ENCODE measurements around the gene ACACB. TPM values are rescaled to one million over a fixed set of nuclear protein-coding genes. Genes with fewer than 3 reads are reported as not detected.

ACACB gene
- total and polyA plus RNA-seq, 2 experiments from 2014 or later = 6.2 to 15.4 TPM

DNA sequence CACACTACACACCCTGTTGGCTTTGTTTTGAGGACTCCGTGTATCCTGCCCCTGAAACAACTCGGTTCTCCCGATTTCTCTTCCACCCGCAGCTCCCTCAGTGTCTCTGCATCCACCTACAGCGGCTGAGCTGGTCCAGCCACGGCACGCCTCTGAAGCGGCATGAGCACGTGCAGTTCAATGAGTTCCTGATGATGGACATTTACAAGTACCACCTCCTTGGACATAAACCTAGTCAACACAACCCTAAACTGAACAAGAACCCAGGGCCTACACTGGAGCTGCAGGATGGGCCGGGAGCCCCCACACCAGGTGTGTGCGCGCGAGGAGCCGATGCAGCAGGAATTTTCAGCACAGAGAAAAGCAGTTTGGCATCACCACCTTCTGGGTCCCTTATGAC lies 33.6 kb upstream of the ACACB start:
- no peak for ATAC-seq
- H4K20me1 ChIP-seq (replicated peaks; ENCODE audit: insufficient read depth) = no peaks in the 10 kb centered on the region; the same call in 1 of the 2 replicates

More for the DNA sequence above, 33.6 kb upstream of the ACACB start:
- no peaks in the 10 kb centered on the region for H3K4me1 Mint-ChIP-seq
- DNase-seq (ENCODE audit: low spot score) = no peak
- H3K27ac ChIP-seq (ENCODE audit: low read depth) = no peak overlapping the region
- no peaks in the 10 kb centered on the region for H3K79me2 ChIP-seq (replicated peaks; ENCODE audit: insufficient read depth)
- H3K27me3 ChIP-seq (ENCODE audit: insufficient read depth) = no peaks in the 10 kb centered on the region
- no peaks in the 10 kb centered on the region for H3K4me1 ChIP-seq (ENCODE audit: insufficient read depth)
- no peak overlapping the region for H3K27ac Mint-ChIP-seq
- no peak overlapping the region for H3K4me2 ChIP-seq
- no peaks in the 10 kb centered on the region for H3F3A ChIP-seq (replicated peaks; ENCODE audit: low read depth)
- H3K27me3 Mint-ChIP-seq (ENCODE audit: insufficient read depth, low read depth, poor library complexity) = no peaks in the 10 kb centered on the region
- no peak overlapping the region for H2AFZ ChIP-seq
- TF ChIP-seq CREB1 (CRISPR knock-in tag; IDR thresholded peaks at IDR 0.05; ENCODE audit: low read depth) (no peak), EZH2 (IDR thresholded peaks at IDR 0.05; ENCODE audit: low read depth, unreplicated experiment) (no peak), JUNB (IDR thresholded peaks at IDR 0.05; ENCODE audit: unreplicated experiment) (no peak), ZNF114 (CRISPR knock-in tag; IDR thresholded peaks at IDR 0.05) (no peak)
- TF ChIP-seq, protein P1, sequence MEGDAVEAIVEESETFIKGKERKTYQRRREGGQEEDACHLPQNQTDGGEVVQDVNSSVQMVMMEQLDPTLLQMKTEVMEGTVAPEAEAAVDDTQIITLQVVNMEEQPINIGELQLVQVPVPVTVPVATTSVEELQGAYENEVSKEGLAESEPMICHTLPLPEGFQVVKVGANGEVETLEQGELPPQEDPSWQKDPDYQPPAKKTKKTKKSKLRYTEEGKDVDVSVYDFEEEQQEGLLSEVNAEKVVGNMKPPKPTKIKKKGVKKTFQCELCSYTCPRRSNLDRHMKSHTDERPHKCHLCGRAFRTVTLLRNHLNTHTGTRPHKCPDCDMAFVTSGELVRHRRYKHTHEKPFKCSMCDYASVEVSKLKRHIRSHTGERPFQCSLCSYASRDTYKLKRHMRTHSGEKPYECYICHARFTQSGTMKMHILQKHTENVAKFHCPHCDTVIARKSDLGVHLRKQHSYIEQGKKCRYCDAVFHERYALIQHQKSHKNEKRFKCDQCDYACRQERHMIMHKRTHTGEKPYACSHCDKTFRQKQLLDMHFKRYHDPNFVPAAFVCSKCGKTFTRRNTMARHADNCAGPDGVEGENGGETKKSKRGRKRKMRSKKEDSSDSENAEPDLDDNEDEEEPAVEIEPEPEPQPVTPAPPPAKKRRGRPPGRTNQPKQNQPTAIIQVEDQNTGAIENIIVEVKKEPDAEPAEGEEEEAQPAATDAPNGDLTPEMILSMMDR (conservative IDR thresholded peaks at IDR 0.05; ENCODE audit: low read depth in 2 of 2) = no peak
- TF ChIP-seq, protein P2, sequence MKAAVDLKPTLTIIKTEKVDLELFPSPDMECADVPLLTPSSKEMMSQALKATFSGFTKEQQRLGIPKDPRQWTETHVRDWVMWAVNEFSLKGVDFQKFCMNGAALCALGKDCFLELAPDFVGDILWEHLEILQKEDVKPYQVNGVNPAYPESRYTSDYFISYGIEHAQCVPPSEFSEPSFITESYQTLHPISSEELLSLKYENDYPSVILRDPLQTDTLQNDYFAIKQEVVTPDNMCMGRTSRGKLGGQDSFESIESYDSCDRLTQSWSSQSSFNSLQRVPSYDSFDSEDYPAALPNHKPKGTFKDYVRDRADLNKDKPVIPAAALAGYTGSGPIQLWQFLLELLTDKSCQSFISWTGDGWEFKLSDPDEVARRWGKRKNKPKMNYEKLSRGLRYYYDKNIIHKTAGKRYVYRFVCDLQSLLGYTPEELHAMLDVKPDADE (IDR thresholded peaks at IDR 0.05) = no peak
- TF ChIP-seq, protein P3, sequence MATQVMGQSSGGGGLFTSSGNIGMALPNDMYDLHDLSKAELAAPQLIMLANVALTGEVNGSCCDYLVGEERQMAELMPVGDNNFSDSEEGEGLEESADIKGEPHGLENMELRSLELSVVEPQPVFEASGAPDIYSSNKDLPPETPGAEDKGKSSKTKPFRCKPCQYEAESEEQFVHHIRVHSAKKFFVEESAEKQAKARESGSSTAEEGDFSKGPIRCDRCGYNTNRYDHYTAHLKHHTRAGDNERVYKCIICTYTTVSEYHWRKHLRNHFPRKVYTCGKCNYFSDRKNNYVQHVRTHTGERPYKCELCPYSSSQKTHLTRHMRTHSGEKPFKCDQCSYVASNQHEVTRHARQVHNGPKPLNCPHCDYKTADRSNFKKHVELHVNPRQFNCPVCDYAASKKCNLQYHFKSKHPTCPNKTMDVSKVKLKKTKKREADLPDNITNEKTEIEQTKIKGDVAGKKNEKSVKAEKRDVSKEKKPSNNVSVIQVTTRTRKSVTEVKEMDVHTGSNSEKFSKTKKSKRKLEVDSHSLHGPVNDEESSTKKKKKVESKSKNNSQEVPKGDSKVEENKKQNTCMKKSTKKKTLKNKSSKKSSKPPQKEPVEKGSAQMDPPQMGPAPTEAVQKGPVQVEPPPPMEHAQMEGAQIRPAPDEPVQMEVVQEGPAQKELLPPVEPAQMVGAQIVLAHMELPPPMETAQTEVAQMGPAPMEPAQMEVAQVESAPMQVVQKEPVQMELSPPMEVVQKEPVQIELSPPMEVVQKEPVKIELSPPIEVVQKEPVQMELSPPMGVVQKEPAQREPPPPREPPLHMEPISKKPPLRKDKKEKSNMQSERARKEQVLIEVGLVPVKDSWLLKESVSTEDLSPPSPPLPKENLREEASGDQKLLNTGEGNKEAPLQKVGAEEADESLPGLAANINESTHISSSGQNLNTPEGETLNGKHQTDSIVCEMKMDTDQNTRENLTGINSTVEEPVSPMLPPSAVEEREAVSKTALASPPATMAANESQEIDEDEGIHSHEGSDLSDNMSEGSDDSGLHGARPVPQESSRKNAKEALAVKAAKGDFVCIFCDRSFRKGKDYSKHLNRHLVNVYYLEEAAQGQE (IDR thresholded peaks at IDR 0.05; ENCODE audit: unreplicated experiment) = no peak
- TF ChIP-seq, protein P4, sequence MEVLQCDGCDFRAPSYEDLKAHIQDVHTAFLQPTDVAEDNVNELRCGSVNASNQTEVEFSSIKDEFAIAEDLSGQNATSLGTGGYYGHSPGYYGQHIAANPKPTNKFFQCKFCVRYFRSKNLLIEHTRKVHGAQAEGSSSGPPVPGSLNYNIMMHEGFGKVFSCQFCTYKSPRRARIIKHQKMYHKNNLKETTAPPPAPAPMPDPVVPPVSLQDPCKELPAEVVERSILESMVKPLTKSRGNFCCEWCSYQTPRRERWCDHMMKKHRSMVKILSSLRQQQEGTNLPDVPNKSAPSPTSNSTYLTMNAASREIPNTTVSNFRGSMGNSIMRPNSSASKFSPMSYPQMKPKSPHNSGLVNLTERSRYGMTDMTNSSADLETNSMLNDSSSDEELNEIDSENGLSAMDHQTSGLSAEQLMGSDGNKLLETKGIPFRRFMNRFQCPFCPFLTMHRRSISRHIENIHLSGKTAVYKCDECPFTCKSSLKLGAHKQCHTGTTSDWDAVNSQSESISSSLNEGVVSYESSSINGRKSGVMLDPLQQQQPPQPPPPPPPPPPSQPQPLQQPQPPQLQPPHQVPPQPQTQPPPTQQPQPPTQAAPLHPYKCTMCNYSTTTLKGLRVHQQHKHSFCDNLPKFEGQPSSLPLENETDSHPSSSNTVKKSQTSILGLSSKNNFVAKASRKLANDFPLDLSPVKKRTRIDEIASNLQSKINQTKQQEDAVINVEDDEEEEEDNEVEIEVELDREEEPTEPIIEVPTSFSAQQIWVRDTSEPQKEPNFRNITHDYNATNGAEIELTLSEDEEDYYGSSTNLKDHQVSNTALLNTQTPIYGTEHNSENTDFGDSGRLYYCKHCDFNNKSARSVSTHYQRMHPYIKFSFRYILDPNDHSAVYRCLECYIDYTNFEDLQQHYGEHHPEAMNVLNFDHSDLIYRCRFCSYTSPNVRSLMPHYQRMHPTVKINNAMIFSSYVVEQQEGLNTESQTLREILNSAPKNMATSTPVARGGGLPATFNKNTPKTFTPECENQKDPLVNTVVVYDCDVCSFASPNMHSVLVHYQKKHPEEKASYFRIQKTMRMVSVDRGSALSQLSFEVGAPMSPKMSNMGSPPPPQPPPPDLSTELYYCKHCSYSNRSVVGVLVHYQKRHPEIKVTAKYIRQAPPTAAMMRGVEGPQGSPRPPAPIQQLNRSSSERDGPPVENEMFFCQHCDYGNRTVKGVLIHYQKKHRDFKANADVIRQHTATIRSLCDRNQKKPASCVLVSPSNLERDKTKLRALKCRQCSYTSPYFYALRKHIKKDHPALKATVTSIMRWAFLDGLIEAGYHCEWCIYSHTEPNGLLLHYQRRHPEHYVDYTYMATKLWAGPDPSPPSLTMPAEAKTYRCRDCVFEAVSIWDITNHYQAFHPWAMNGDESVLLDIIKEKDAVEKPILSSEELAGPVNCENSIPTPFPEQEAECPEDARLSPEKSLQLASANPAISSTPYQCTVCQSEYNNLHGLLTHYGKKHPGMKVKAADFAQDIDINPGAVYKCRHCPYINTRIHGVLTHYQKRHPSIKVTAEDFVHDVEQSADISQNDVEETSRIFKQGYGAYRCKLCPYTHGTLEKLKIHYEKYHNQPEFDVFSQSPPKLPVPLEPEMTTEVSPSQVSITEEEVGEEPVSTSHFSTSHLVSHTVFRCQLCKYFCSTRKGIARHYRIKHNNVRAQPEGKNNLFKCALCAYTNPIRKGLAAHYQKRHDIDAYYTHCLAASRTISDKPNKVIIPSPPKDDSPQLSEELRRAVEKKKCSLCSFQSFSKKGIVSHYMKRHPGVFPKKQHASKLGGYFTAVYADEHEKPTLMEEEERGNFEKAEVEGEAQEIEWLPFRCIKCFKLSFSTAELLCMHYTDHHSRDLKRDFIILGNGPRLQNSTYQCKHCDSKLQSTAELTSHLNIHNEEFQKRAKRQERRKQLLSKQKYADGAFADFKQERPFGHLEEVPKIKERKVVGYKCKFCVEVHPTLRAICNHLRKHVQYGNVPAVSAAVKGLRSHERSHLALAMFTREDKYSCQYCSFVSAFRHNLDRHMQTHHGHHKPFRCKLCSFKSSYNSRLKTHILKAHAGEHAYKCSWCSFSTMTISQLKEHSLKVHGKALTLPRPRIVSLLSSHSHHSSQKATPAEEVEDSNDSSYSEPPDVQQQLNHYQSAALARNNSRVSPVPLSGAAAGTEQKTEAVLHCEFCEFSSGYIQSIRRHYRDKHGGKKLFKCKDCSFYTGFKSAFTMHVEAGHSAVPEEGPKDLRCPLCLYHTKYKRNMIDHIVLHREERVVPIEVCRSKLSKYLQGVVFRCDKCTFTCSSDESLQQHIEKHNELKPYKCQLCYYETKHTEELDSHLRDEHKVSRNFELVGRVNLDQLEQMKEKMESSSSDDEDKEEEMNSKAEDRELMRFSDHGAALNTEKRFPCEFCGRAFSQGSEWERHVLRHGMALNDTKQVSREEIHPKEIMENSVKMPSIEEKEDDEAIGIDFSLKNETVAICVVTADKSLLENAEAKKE (CRISPR knock-in tag; IDR thresholded peaks at IDR 0.05) = no peak
- H3K9me3 Mint-ChIP-seq = peaks cover 3% of the 10 kb centered on the region; the same call in 2 of the 3 replicates
- no peak overlapping the region for H3K4me3 Mint-ChIP-seq
- no peak overlapping the region for H3K4me3 ChIP-seq
- no peaks in the 10 kb centered on the region for H3K9me2 ChIP-seq (ENCODE audit: insufficient read depth)
- 0 out of 2 replicates have a peak, but pooled peaks cover 3% of the 10 kb centered on the region for H3K36me3 ChIP-seq (ENCODE audit: insufficient read depth)
- H3K36me3 Mint-ChIP-seq (ENCODE audit: low read depth) = peaks cover 7% of the 10 kb centered on the region; the same call in 1 of the 3 replicates

Data from GM23338 (cell line).